BE2C (cell line): ENCODE data around the gene NCAM2.

Source experiments
- DNase-seq: peaks from one replicate; pipeline ENCODE4 v3.0.0-alpha.2; 2020
- H3K27me3 ChIP-seq: fragments of 250-450 bp; sonication (Bioruptor Pico); 2 replicates; pipeline ENCODE4 v1.5.1; 2020; ENCODE audit warnings: mild to moderate bottlenecking
- H3K36me3 ChIP-seq: fragments of 250-450 bp; sonication (Bioruptor Pico); 2 replicates; pipeline ENCODE4 v1.5.1; 2020; ENCODE audit warnings: mild to moderate bottlenecking
- H3K4me1 ChIP-seq: fragments of 250-450 bp; sonication (Bioruptor Pico); 2 replicates; pipeline ENCODE4 v1.5.1; 2020
- H3K4me3 ChIP-seq: 2 replicates; pipeline ENCODE4 v1.5.1; 2011; ENCODE audit warnings: low read depth, low read length
- H3K9me3 ChIP-seq: fragments of 250-450 bp; sonication (Bioruptor Pico); 2 replicates; pipeline ENCODE4 v1.5.1; 2020
- CTCF ChIP-seq: IDR thresholded peaks from 2 replicates; pipeline ENCODE4 v1.5.1; 2012; ENCODE audit warnings: mild to moderate bottlenecking, low read depth, low read length

Gene NCAM2

GRCh38 chr21:21158376-21158918, 160.2 kb downstream of the NCAM2 start:
- no peak for TF ChIP-seq CTCF
- no peaks in the 10 kb centered on the region for H3K36me3 ChIP-seq
- H3K9me3 ChIP-seq, result no peaks in the 10 kb centered on the region
- H3K4me3 ChIP-seq, result no peak overlapping the region
- H3K27me3 ChIP-seq, result no peaks in the 10 kb centered on the region
- no peaks in the 10 kb centered on the region for H3K4me1 ChIP-seq
- DNase-seq, result no peak

- Histone ChIP-seq H3K9me3 (no peaks in the 10 kb centered on the region), H3K4me1 (no peaks in the 10 kb centered on the region), H3K27me3 (no peaks in the 10 kb centered on the region), H3K4me3 (no peak overlapping the region), H3K36me3 (no peaks in the 10 kb centered on the region)
- DNase-seq, result no peak
- TF ChIP-seq CTCF, result no peak
Observed at GRCh38 chr21:21159253-21159899, 161.2 kb downstream of the NCAM2 start.

- Histone ChIP-seq H3K4me1 (peaks cover 3% of the 10 kb centered on the region), H3K36me3 (no peaks in the 10 kb centered on the region), H3K4me3 (no peak overlapping the region), H3K27me3 (no peaks in the 10 kb centered on the region), H3K9me3 (no peaks in the 10 kb centered on the region)
- DNase-seq, result no peak
- no peak for TF ChIP-seq CTCF
Observed at GRCh38 chr21:21162786-21163185, 164.6 kb downstream of the NCAM2 start.

GRCh38 chr21:21163904-21164303, 165.7 kb downstream of the NCAM2 start:
- H3K36me3 ChIP-seq, result no peaks in the 10 kb centered on the region
- no peaks in the 10 kb centered on the region for H3K27me3 ChIP-seq
- H3K9me3 ChIP-seq, result no peaks in the 10 kb centered on the region
- H3K4me1 ChIP-seq, result peaks cover 3% of the 10 kb centered on the region
- no peak overlapping the region for H3K4me3 ChIP-seq
- TF ChIP-seq CTCF, result peak; percentile 70
- peak; percentile 68 for DNase-seq

- Histone ChIP-seq H3K9me3 (no peaks in the 10 kb centered on the region), H3K4me3 (no peak overlapping the region), H3K36me3 (no peaks in the 10 kb centered on the region), H3K4me1 (peaks cover 3% of the 10 kb centered on the region), H3K27me3 (no peaks in the 10 kb centered on the region)
- TF ChIP-seq CTCF, result no peak
- DNase-seq, result peak; percentile 51
Observed at GRCh38 chr21:21165063-21165645, 166.9 kb downstream of the NCAM2 start.

- Histone ChIP-seq H3K9me3 (no peaks in the 10 kb centered on the region), H3K27me3 (no peaks in the 10 kb centered on the region), H3K4me1 (no peaks in the 10 kb centered on the region; the same call in 1 of the 2 replicates), H3K36me3 (no peaks in the 10 kb centered on the region), H3K4me3 (no peak overlapping the region)
- DNase-seq, result no peak
- no peak for TF ChIP-seq CTCF
Observed at GRCh38 chr21:21174676-21175075, 176.5 kb downstream of the NCAM2 start.
